Calu3 (cell line): ENCODE results near the gene INTS6. TPM values are rescaled to one million over a fixed set of nuclear protein-coding genes. Genes with fewer than 3 reads are reported as not detected.

Experiments used
- BruUV-seq: library from RNA; stranded (reverse); fragments of 400-500 nt; replicated peaks from 2 replicates; lab custom pipeline; 2021; lab: Mats Ljungman, UMichigan
- CTCF ChIA-PET: fragments of 300-600 bp; sonication (Branson Sonifier 250); formaldehyde crosslinking; loops from one replicate; lab custom pipeline; 2022; ENCODE audit warnings: antibody characterized with exemption; lab: Charles Lee
- DNase-seq: peaks from one replicate; pipeline ENCODE4 v3.0.0; 2022
- H3K27ac Mint-ChIP-seq: one replicate; pipeline ENCODE4 v1.8.0; 2022; ENCODE audit warnings: mixed read lengths; ENCODE audit not compliant: unreplicated experiment
- H3K27me3 Mint-ChIP-seq: one replicate; pipeline ENCODE4 v1.8.0; 2022; ENCODE audit warnings: mixed read lengths; ENCODE audit not compliant: unreplicated experiment
- H3K36me3 Mint-ChIP-seq: one replicate; pipeline ENCODE4 v1.8.0; 2022; ENCODE audit warnings: mild to moderate bottlenecking, moderate library complexity, mixed read lengths; ENCODE audit not compliant: insufficient read depth, unreplicated experiment
- H3K4me1 Mint-ChIP-seq: one replicate; pipeline ENCODE4 v1.8.0; 2022; ENCODE audit warnings: mild to moderate bottlenecking, low read depth, mixed read lengths; ENCODE audit not compliant: unreplicated experiment
- H3K4me3 Mint-ChIP-seq: one replicate; pipeline ENCODE4 v1.8.0; 2022; ENCODE audit warnings: mild to moderate bottlenecking, low read depth, moderate library complexity, mixed read lengths; ENCODE audit not compliant: unreplicated experiment
- H3K9me3 Mint-ChIP-seq: one replicate; pipeline ENCODE4 v1.8.0; 2022; ENCODE audit warnings: low read depth, mixed read lengths; ENCODE audit not compliant: unreplicated experiment
- intact Hi-C: fragments of 100-400 bp; cut with micrococcal nuclease; formaldehyde crosslinking; loops from one replicate; pipeline ENCODE4 v1.10.0; 2022; ENCODE audit not compliant: unreplicated experiment
- microRNA-seq: library from miRNA; unstranded; fragments of <30 nt; microRNA quantifications from one replicate; pipeline ENCODE4 v1.2.0, GENCODE V29; 2022
- total RNA-seq: library from RNA; stranded (reverse); gene quantifications from 2 replicates; pipeline ENCODE4 v1.2.3, GENCODE V29; 2022
- TF ChIP-seq, protein P1 (sequence below): fragments of 200-600 bp; IDR thresholded peaks from one replicate; pipeline ENCODE4 v1.8.0; 2022; ENCODE audit warnings: antibody characterized with exemption; ENCODE audit not compliant: unreplicated experiment

INTS6 gene
- total RNA-seq, 1 experiment from 2014 or later: 25.3 TPM

DNA sequence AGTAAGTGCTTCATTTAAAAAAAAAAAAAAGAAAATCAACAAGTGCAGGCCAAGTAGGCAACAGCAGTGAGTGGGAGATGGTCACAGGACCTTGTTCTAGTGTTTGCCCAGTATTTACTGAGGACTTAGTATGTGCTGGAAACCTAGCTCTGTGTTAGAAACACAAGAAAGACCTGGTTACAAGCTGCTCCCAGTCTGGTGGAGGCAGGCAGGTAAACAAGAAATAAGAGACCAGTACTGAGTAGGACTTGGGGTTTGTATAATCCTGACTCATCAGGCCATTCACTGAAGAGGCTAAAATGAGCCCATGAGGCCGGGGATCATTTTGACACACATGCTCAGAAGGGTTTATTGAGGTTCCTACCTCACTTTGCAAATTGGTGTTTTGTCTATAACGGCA, 134.8 kb downstream of the INTS6 start:
- Mint-ChIP-seq H3K27ac (no peak overlapping the region), H3K4me3 (no peak overlapping the region), H3K27me3 (no peaks in the 10 kb centered on the region), H3K9me3 (no peaks in the 10 kb centered on the region), H3K4me1 (no peaks in the 10 kb centered on the region), H3K36me3 (no peaks in the 10 kb centered on the region)
- CTCF ChIA-PET: no interaction called here
- intact Hi-C loops: no loop called here
- DNase-seq: no peak
- BruUV-seq: no TSS peak
- TF ChIP-seq, protein P1, sequence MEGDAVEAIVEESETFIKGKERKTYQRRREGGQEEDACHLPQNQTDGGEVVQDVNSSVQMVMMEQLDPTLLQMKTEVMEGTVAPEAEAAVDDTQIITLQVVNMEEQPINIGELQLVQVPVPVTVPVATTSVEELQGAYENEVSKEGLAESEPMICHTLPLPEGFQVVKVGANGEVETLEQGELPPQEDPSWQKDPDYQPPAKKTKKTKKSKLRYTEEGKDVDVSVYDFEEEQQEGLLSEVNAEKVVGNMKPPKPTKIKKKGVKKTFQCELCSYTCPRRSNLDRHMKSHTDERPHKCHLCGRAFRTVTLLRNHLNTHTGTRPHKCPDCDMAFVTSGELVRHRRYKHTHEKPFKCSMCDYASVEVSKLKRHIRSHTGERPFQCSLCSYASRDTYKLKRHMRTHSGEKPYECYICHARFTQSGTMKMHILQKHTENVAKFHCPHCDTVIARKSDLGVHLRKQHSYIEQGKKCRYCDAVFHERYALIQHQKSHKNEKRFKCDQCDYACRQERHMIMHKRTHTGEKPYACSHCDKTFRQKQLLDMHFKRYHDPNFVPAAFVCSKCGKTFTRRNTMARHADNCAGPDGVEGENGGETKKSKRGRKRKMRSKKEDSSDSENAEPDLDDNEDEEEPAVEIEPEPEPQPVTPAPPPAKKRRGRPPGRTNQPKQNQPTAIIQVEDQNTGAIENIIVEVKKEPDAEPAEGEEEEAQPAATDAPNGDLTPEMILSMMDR: no peak

DNA sequence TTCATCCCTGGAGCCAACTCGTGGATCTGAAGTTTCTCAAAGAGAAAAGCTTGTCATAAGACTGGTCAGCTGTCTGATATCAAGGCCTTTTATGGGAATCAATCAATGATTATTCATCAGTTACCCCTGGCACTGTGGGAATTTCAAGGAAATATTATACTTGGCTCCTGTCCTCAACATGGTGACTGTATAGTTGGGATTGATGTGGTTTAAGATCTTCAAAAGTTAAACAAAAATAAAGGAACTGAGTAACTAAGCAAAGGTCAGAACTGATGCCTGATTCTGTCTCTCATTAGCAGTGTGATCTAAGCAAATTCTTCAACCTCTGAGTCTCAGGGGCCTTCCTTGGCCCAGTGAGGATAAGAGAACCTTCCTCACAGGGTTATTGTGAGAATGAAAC, 135.6 kb downstream of the INTS6 start:
- Mint-ChIP-seq H3K4me3 (no peak overlapping the region), H3K4me1 (no peaks in the 10 kb centered on the region), H3K27ac (no peak overlapping the region), H3K9me3 (no peaks in the 10 kb centered on the region), H3K27me3 (no peaks in the 10 kb centered on the region), H3K36me3 (no peaks in the 10 kb centered on the region)
- intact Hi-C loops: no loop called here
- no peak for DNase-seq
- no TSS peak for BruUV-seq
- TF ChIP-seq, protein P1: no peak
- CTCF ChIA-PET: no interaction called here

DNA sequence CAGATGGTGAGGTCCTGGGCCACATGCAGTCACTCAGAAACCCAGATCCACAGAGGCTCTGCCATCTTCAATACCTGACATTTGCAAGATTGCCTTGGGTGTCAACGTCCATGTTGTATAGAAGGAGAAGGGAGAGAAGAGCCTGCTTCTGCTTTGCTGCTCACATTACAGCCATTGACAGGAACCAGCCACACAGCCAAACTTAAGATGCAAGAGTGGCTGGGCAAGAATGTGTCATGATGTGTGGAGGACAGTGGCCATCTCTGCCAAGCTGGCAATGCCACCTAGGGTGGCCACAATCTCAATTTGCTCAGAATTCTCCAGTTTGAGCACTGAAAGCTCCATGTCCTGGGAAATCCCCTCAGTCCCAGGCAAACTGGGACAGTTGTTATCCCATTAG, 139.2 kb downstream of the INTS6 start:
- no TSS peak for BruUV-seq
- Mint-ChIP-seq H3K4me1 (no peaks in the 10 kb centered on the region), H3K4me3 (no peak overlapping the region), H3K27ac (no peak overlapping the region), H3K36me3 (no peaks in the 10 kb centered on the region), H3K27me3 (no peaks in the 10 kb centered on the region), H3K9me3 (no peaks in the 10 kb centered on the region)
- CTCF ChIA-PET: no interaction called here
- TF ChIP-seq, protein P1: no peak
- DNase-seq: no peak
- intact Hi-C loops: no loop called here

DNA sequence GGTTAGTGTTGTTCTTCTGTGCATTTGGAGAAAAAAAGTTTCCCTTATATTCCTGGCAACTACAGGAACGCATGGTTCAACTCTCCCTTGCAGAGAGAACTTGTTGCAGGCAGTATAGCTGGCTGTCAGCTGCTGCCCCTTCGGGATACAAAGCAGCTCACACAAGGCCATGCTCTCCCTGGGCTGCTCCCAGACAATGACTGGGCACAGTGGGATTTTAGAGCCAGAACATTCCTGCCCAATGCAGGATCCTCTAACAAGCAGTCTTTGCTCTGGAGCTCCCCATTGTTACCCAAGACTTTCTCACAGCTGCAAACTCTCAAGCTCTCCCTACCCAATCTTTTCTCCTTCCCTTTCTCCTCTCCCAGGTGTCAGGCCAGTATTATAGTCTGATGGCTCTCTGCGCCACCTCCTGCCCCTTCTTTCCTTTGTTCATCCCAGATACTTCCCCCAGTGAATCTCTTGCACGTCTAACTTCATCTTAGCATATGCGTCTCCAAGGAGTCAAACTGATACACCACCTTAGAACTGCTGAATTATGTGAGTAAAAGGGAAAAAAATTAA, 140.8 kb downstream of the INTS6 start:
- CTCF ChIA-PET: no interaction called here
- BruUV-seq: no TSS peak
- Mint-ChIP-seq H3K9me3 (no peaks in the 10 kb centered on the region), H3K36me3 (no peaks in the 10 kb centered on the region), H3K27me3 (no peaks in the 10 kb centered on the region), H3K4me3 (no peak overlapping the region), H3K4me1 (no peaks in the 10 kb centered on the region), H3K27ac (no peak overlapping the region)
- intact Hi-C loops: no loop called here
- TF ChIP-seq, protein P1: no peak
- DNase-seq: no peak

Small RNAs within 50 kb of the gene (microRNA-seq; reads per million reads assigned to microRNA genes)
- not detected for gene MIR5693

Other genes starting within 250 kb of the INTS6 start
- 0.12 and 0.39 TPM in 2 replicates for gene FAM124A, start 230.6 kb downstream of the INTS6 start, total RNA-seq
- not detected in 2 replicates for gene SERPINE3, start 113.3 kb downstream of the INTS6 start, total RNA-seq
- 5.9 and 6.3 TPM in 2 replicates for gene WDFY2, start 131.4 kb upstream of the INTS6 start, total RNA-seq